Activated CD8-positive, alpha-beta T cell treated with anti-CD3 and anti-CD28 coated beads, Interleukin-2, amount 10 ng/mL, durations not matched to agents 7 days and 5 days (primary cell): Measurements from ENCODE around the gene PORCN. TPM values are rescaled to one million over a fixed set of nuclear protein-coding genes. Genes with fewer than 3 reads are reported as not detected.
A peak's percentile ranks its signal among the peaks of the same experiment; 100 is the strongest.
"Not testable (repeated sequence)": the region's sequence is repeated elsewhere in the genome, so short reads cannot be mapped to it uniquely, and the experiment has no call there.

Experiments used
- ATAC-seq: fragments of 150-1000 bp; cut with Tn5 transposase; one replicate; pipeline ENCODE4 v1.10.0; 2021; ENCODE audit warnings: moderate library complexity
- CTCF ChIA-PET: fragments of 350-600 bp; sonication (Branson Sonifier 250); formaldehyde crosslinking; loops from one replicate; lab custom pipeline; 2021; ENCODE audit warnings: antibody characterized with exemption; lab: Charles Lee
- POLR2A ChIA-PET: fragments of 350-600 bp; sonication (Branson Sonifier 250); formaldehyde crosslinking; loops from one replicate; lab custom pipeline; 2021; ENCODE audit warnings: antibody characterized with exemption; lab: Charles Lee
- DNase-seq: peaks from one replicate; pipeline ENCODE4 v3.0.0-alpha.2; 2020
- H3K27ac Mint-ChIP-seq: one replicate; pipeline ENCODE4 v1.8.0; 2021; ENCODE audit warnings: mild to moderate bottlenecking, mixed read lengths
- H3K27me3 Mint-ChIP-seq: one replicate; pipeline ENCODE4 v1.8.0; 2021; ENCODE audit warnings: low read depth, mixed read lengths
- H3K36me3 Mint-ChIP-seq: one replicate; pipeline ENCODE4 v1.8.0; 2021; ENCODE audit warnings: low read depth, mixed read lengths
- H3K4me1 Mint-ChIP-seq: one replicate; pipeline ENCODE4 v1.8.0; 2021; ENCODE audit warnings: low read depth, mixed read lengths
- H3K4me3 Mint-ChIP-seq: one replicate; pipeline ENCODE4 v1.8.0; 2021; ENCODE audit warnings: mild to moderate bottlenecking, mixed read lengths
- H3K9me3 Mint-ChIP-seq: one replicate; pipeline ENCODE4 v1.8.0; 2022; ENCODE audit warnings: mixed read lengths; ENCODE audit not compliant: insufficient read depth
- total RNA-seq, 2 experiments: library from RNA; stranded (reverse); gene quantifications; one replicate each; pipeline ENCODE4 v1.2.3, GENCODE V29; 2021

Gene PORCN
- total RNA-seq, 2 experiments from 2014 or later, result 19.4 to 22.7 TPM

DNA sequence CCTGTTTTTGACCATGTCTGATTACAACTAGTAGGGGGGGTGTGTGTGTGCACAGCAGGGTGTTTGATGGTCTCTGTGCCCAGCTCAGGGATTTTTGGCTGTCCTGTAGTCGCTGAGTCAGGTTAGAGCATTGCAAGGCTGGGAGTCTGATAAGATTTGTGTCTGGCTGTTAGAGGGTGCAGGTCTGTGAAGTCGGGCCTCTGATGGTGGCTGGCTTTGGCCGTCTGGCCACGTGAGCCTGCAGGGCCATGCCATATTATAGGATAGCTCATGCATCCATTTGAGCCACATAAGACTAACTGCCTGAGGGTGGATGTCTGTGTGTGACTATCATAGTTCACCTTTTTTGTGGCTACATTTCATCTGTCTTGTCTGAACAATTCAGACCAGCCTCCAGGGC is 4.9 kb downstream of the PORCN start:
- ChIA-PET CTCF (no interaction called here), POLR2A (interaction anchor here (0.7 kb wide), 1 partner anchor 8 kb away, joined by 4 read pairs; the partner anchor contains the start of gene EBP)
- ATAC-seq, result no peak
- Mint-ChIP-seq H3K4me3 (no peak overlapping the region), H3K27me3 (no peaks in the 10 kb centered on the region), H3K36me3 (peaks cover 28% of the 10 kb centered on the region), H3K4me1 (peaks cover 47% of the 10 kb centered on the region), H3K9me3 (no peaks in the 10 kb centered on the region), H3K27ac (no peak overlapping the region)
- DNase-seq, result no peak

DNA sequence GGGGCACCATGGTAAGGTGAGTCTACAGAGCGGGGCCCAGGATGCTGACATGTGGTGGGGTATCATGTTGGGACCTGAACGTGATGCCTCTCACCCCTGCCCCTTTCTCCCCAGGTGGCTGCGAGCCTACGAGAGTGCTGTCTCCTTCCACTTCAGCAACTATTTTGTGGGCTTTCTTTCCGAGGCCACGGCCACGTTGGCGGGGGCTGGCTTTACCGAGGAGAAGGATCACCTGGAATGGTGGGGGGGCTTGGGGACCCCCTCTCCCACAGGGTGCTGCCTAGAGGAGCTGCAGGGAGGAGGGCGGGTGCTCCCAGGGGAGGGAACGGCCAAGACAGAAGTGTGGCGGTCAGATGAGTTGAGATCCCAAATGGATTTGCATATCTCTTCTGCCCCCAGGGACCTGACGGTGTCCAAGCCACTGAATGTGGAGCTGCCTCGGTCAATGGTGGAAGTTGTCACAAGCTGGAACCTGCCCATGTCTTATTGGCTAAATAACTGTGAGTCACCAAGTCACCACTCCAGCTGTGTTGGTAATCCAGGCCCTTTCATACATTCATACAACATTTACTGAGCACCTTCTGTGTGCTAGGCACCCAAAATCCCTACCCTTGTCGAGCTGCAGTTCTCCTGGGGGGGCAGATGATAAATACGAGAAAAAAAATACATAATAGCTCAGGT is 5.5 kb downstream of the PORCN start:
- CTCF ChIA-PET, result no interaction called here
- peaks cover 47% of the 10 kb centered on the region for H3K4me1 Mint-ChIP-seq
- H3K4me3 Mint-ChIP-seq, result no peak overlapping the region
- no peaks in the 10 kb centered on the region for H3K9me3 Mint-ChIP-seq
- H3K36me3 Mint-ChIP-seq, result peaks cover 30% of the 10 kb centered on the region
- POLR2A ChIA-PET, result no interaction called here
- ATAC-seq (no peak), DNase-seq (no peak)
- H3K27ac Mint-ChIP-seq, result no peak overlapping the region
- no peaks in the 10 kb centered on the region for H3K27me3 Mint-ChIP-seq

DNA sequence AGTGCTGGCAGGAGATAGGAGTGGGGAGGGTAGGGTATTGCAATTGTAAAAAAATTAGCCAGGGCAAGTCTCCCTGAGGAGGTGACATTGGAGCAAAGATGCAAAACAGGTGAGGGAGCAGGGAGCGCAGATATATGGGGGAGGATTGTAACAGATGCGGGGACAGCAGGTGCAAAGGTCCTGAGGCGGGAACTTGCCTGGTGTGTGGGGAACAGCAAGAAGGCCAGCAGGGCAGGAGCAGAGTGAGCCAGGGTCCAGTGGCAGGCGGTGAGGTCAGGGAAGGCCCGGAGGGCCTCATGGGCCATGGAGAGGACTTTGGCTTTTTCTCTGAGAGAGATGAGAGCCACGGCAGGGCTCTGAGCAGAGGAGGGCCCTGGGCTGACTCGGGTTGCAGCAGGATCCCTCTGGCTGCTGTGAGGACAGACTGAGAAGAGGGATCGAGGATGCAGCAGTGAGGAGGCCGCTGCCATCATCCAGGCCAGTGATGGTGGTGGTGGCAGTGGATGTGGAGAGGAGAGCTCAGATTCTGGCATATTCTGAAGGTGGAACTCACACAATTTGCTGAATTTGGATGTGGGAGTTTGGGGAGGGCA is 6.2 kb downstream of the PORCN start:
- Mint-ChIP-seq H3K9me3 (no peaks in the 10 kb centered on the region), H3K36me3 (peaks cover 33% of the 10 kb centered on the region), H3K4me1 (peaks cover 47% of the 10 kb centered on the region), H3K27ac (no peak overlapping the region), H3K4me3 (no peak overlapping the region), H3K27me3 (no peaks in the 10 kb centered on the region)
- no peak for ATAC-seq
- CTCF ChIA-PET, result no interaction called here
- DNase-seq, result no peak
- POLR2A ChIA-PET, result no interaction called here

DNA sequence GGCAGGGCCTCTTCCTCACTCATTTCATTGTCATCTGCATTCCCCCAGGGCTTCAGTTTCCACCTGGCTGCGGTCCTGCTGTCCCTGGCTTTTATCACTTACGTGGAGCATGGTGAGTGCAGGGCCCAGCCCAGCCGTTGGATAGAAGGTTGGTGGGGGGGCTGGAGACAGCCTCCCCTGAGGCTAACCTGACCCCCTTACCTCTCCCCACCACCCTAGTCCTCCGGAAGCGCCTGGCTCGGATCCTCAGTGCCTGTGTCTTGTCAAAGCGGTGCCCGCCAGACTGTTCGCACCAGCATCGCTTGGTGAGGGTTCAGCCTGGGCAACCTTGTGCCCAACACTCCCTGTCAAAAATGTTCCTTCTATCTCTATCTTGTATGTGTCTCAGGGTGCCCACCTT is 7.0 kb downstream of the PORCN start:
- DNase-seq, result no peak
- ChIA-PET POLR2A (no interaction called here), CTCF (no interaction called here)
- peaks cover 34% of the 10 kb centered on the region for H3K36me3 Mint-ChIP-seq
- H3K4me1 Mint-ChIP-seq, result peaks cover 47% of the 10 kb centered on the region
- H3K9me3 Mint-ChIP-seq, result no peaks in the 10 kb centered on the region
- H3K27me3 Mint-ChIP-seq, result no peaks in the 10 kb centered on the region
- ATAC-seq, result no peak
- no peak overlapping the region for H3K27ac Mint-ChIP-seq
- no peak overlapping the region for H3K4me3 Mint-ChIP-seq

DNA sequence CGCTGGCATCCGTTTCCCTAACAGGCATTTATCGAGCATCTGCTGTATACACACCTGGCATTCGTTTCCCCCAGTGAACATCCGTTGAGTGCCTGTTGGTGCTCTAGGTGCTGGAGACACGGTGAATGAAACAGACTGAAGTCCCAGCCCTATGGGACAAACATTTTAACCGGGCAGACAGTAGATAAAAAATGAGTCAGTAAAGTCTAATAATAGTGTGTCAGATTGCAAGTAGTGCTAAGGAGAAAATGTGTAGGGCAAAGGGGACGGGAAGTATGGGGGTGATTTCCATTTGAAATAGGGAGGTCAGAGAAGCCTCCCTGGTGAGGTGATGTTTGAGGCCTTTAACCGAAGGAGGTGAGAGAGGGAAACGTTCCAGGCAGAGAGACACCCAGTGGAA is 7.5 kb downstream of the PORCN start:
- Mint-ChIP-seq H3K4me3 (no peak overlapping the region), H3K27ac (peak overlapping the region; percentile 48), H3K4me1 (peaks cover 47% of the 10 kb centered on the region), H3K36me3 (peaks cover 33% of the 10 kb centered on the region), H3K27me3 (no peaks in the 10 kb centered on the region), H3K9me3 (no peaks in the 10 kb centered on the region)
- ATAC-seq, result no peak
- CTCF ChIA-PET, result no interaction called here
- POLR2A ChIA-PET, result no interaction called here
- no peak for DNase-seq

DNA sequence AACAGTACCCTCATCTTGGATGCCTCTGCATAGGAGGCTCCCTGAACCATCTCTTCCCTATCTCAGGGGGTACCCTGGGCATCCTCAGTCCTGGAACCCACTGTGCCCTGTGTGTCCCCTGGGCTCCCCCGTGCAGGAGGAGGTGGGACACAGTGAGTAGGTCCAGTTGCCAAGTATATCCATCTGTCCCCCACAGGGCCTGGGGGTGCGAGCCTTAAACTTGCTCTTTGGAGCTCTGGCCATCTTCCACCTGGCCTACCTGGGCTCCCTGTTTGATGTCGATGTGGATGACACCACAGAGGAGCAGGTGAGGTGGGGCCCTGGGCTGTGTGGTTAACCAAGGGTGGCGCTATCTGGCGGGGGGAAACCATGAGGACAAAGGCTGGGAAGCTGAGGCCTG is 8.2 kb downstream of the PORCN start:
- DNase-seq (no peak), ATAC-seq (no peak)
- Mint-ChIP-seq H3K4me1 (peaks cover 43% of the 10 kb centered on the region), H3K27ac (peak overlapping the region; percentile 34), H3K36me3 (peaks cover 28% of the 10 kb centered on the region), H3K9me3 (no peaks in the 10 kb centered on the region), H3K4me3 (no peak overlapping the region), H3K27me3 (no peaks in the 10 kb centered on the region)
- ChIA-PET CTCF (no interaction called here), POLR2A (no interaction called here)

DNA sequence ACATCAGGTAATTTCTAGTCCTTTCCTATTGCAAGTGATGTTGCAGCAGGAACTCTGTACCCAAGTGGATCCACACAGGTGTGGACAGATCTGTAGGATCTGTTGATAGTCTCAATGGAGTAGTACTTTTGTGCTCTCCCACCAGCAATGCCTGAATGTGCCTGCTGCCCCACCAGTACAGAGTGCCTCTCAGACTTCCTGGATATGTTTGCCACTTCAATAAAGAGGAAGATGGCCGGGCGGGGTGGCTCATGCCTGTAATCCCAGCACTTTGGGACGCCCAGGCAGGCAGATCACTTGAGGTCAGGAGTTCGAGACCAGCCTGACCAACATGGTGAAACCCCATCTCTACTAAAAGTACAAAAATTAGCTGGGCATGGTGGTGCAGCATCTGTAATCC is 10.7 kb downstream of the PORCN start:
- Mint-ChIP-seq H3K4me1 (peaks cover 45% of the 10 kb centered on the region), H3K36me3 (peaks cover 35% of the 10 kb centered on the region), H3K27ac (peak overlapping the region; percentile 99)
- CTCF ChIA-PET, H3K4me3 Mint-ChIP-seq, ATAC-seq, DNase-seq, POLR2A ChIA-PET, H3K9me3 Mint-ChIP-seq, H3K27me3 Mint-ChIP-seq: not testable (repeated sequence)

DNA sequence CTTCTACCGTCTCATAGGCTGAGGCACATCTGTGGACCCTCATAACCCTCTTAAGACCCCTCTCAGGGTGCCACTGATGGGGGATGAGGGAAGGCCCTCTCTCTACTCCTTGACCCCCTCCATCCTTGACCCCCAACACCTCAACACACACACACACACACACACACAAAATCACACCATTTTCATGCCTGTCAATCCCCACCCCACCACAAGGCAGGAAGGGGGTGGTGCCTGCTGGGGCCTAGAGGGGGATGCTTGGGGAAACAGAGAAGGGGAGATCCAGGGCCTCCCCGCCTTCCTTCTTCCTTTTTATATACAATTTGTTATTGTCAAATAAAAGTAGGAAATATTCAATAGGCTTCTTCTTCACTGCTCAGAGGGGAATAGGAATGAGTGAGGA is 11.7 kb downstream of the PORCN start:
- CTCF ChIA-PET, result interaction anchor here (2.6 kb wide), 1 partner anchor 19 kb away, joined by 11 read pairs; the partner anchor contains the start of gene TBC1D25

DNA sequence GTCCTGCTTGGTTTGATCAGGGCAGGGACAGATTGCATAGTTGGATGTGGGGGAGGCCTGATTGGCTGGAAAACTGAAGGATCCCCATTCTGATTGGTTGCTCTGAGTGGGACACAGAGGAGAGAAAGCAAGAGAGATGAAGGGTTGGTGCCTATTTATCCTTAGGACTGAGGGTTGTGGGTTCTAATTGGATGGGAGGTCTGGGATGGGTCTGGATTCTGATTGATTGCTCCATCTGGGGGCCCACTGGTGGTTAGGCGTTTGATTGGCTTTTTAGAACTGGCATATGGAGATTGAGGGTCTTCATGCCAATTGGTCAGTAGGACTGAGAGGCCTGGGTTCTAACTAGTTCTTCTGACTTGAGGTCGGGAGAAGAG is 12.2 kb downstream of the PORCN start:
- H3K36me3 Mint-ChIP-seq, result peaks cover 41% of the 10 kb centered on the region
- DNase-seq (no peak), ATAC-seq (peak; percentile 1)
- CTCF ChIA-PET, result interaction anchor here (2.6 kb wide), 1 partner anchor 19 kb away, joined by 11 read pairs; the partner anchor contains the start of gene TBC1D25
- H3K27ac Mint-ChIP-seq, result peak overlapping the region; percentile 99
- no peaks in the 10 kb centered on the region for H3K9me3 Mint-ChIP-seq
- H3K27me3 Mint-ChIP-seq, result no peaks in the 10 kb centered on the region
- POLR2A ChIA-PET, result interaction anchor here (0.7 to 2.7 kb wide), 3 partner anchors 8 to 53 kb away, joined by 4 to 20 read pairs (median 9); partner anchors contain the start of genes RBM3 and TBC1D25
- H3K4me1 Mint-ChIP-seq, result peaks cover 43% of the 10 kb centered on the region
- peak overlapping the region; percentile 89 for H3K4me3 Mint-ChIP-seq

More for the DNA sequence above, 11.7 kb downstream of the PORCN start:
- ATAC-seq, result no peak
- H3K4me1 Mint-ChIP-seq, result peaks cover 42% of the 10 kb centered on the region
- H3K4me3 Mint-ChIP-seq, result peak overlapping the region; percentile 89
- POLR2A ChIA-PET, result interaction anchor here (2.7 kb wide), 1 partner anchor 19 kb away, joined by 20 read pairs; the partner anchor contains the start of gene TBC1D25
- peaks cover 39% of the 10 kb centered on the region for H3K36me3 Mint-ChIP-seq
- H3K27me3 Mint-ChIP-seq, result no peaks in the 10 kb centered on the region
- DNase-seq, result peak; percentile 46
- no peaks in the 10 kb centered on the region for H3K9me3 Mint-ChIP-seq
- peak overlapping the region; percentile 99 for H3K27ac Mint-ChIP-seq

DNA sequence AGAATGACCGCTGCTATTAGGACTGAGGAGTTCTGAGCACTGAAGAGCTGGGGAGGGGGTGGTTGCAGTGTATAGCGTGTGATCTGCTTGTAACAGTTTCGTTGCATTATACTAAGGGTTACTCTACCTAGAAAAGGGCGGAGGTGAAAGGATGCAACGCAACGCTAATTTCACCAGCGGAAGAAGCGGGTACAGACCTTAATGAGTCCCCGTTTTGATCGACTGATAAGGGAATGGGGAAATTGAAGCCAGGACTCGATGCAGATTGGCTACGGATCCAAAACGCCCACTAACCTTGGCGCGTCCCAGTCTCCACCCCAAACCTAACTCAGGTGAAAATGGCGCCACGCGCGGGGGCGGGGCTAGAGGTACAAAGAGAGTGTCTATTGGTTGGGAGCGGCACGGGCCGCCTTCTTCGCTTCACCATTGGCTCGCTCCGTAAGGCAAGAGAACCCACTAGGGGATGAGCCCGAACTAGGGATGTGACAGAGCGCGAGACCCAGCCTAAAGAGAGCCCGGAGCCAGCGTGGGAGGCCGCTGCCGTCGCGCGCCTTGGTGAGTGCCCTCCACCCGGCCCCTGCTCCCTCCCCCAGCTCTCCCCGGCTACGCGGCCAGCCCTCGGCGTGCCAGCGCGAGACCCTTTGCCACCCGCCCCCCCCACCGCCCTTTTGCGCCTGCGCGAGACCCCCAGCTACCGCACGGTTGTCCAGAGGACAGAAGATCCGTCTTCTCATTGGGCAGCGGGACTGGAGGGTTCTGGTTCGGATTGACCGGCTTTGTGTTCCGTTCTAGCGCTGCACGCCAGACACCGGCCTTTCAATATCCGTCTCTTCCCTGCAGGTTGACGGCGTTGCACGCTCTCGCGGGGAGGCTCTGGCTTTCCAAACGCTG is 12.8 kb downstream of the PORCN start, which contains the start of gene EBP:
Gene EBP, plus strand, starts transcription at position 456 of the 891 bp plus-strand sequence. CDS start 1,964 bp downstream, outside the sequence.
- H3K27me3 Mint-ChIP-seq, result no peaks in the 10 kb centered on the region
- CTCF ChIA-PET, result interaction anchor here (2.6 kb wide), 1 partner anchor 18 kb away, joined by 11 read pairs; the partner anchor contains the start of gene TBC1D25
- peaks cover 43% of the 10 kb centered on the region for H3K4me1 Mint-ChIP-seq
- ATAC-seq (peak; percentile 97), DNase-seq (peak; percentile 96)
- H3K27ac Mint-ChIP-seq, result peak within 1 kb of the TSS; percentile 99
- POLR2A ChIA-PET, result interaction anchor here (0.5 to 2.7 kb wide), 6 partner anchors 8 to 53 kb away, joined by 3 to 20 read pairs (median 4); partner anchors contain the start of genes RBM3, SLC38A5 and TBC1D25
- H3K9me3 Mint-ChIP-seq, result no peaks in the 10 kb centered on the region
- peak within 1 kb of the TSS; percentile 89 for H3K4me3 Mint-ChIP-seq
- peaks cover 41% of the 10 kb centered on the region for H3K36me3 Mint-ChIP-seq

DNA sequence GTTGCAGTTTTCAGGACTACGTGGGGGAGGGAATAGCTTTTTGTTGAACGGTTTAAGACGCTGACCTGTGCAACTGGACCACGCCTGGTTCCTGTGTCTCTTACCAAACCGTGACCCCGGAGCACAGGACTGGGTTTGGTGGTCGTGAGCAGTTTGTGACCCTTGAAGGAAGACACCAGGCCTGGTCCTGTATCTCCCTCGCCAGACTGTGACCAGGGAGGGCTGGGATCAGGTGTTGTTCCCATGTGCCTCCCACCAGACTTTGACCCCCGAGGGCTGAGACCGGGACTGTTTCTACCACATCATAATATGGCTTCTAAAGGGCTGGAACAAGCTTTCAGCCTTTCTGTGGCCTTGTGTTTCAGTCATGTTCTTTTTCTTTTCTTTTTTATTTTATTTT is 13.5 kb downstream of the PORCN start:
- Mint-ChIP-seq H3K27ac (peak overlapping the region; percentile 99), H3K9me3 (no peaks in the 10 kb centered on the region), H3K4me3 (peak overlapping the region; percentile 89), H3K36me3 (peaks cover 45% of the 10 kb centered on the region), H3K27me3 (no peaks in the 10 kb centered on the region), H3K4me1 (peaks cover 41% of the 10 kb centered on the region)
- ATAC-seq, result no peak
- CTCF ChIA-PET, result interaction anchor here (0.8 to 2.6 kb wide), 2 partner anchors 17 to 48 kb away, joined by 4 to 11 read pairs; partner anchors contain the start of gene TBC1D25
- no peak for DNase-seq
- POLR2A ChIA-PET, result interaction anchor here (0.5 to 2.7 kb wide), 4 partner anchors 17 to 52 kb away, joined by 3 to 20 read pairs (median 6); partner anchors contain the start of genes RBM3 and TBC1D25
